Measurements from ENCODE around the gene OR10P1. TPM values are rescaled to one million over a fixed set of nuclear protein-coding genes. Genes with fewer than 3 reads are reported as not detected.

The OR10P1 gene
- total and polyA plus RNA-seq, 12 donors, result not detected

DNA sequence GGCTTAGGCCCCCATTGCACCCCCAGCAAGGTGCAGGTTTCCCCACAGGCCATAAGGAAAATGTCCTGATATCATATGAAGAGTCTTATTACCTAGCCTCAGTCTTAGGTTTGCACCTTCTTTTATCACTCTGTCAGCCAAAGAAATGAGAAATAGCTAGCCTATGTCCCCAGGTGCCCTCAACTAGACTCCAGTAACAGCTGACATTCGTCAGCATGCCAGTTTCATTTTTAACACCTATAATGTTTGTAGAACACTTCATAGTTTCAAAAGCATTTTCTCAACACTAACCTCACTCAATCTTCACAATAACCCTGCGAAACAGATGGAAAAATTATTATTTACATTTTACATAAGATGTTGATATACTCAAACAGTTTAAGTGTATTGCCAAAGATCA lies 24.0 kb upstream of the OR10P1 start:
- Histone ChIP-seq H3K4me1 (replicated peaks in 1 of 2) (no peaks in the 10 kb centered on the region), H3K36me3 (replicated peaks in 1 of 2) (no peaks in the 10 kb centered on the region), H3K4me3 (no peak overlapping the region), H3K27me3 (no peaks in the 10 kb centered on the region), H3K9me3 (replicated peaks in 1 of 3) (peaks cover 0 to 4% (median 0%) of the 10 kb centered on the region in 3 donors), H3K27ac (no peak overlapping the region)
- no peak for DNase-seq
- intact Hi-C loops (cut with DNase I), result loop anchor here in 1 of 2 donors (10.0 kb wide), 1 partner anchor 418 kb away; no protein-coding TSS in a partner anchor
- TF ChIP-seq, protein P1, sequence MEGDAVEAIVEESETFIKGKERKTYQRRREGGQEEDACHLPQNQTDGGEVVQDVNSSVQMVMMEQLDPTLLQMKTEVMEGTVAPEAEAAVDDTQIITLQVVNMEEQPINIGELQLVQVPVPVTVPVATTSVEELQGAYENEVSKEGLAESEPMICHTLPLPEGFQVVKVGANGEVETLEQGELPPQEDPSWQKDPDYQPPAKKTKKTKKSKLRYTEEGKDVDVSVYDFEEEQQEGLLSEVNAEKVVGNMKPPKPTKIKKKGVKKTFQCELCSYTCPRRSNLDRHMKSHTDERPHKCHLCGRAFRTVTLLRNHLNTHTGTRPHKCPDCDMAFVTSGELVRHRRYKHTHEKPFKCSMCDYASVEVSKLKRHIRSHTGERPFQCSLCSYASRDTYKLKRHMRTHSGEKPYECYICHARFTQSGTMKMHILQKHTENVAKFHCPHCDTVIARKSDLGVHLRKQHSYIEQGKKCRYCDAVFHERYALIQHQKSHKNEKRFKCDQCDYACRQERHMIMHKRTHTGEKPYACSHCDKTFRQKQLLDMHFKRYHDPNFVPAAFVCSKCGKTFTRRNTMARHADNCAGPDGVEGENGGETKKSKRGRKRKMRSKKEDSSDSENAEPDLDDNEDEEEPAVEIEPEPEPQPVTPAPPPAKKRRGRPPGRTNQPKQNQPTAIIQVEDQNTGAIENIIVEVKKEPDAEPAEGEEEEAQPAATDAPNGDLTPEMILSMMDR (IDR thresholded peaks at IDR 0.05), result no peak
- no peak for TF ChIP-seq POLR2A (IDR thresholded peaks at IDR 0.05)
- 53 to 72% (median 63%) methylated on average over 2 of the region's 2 CpGs for WGBS, 4 donors

DNA sequence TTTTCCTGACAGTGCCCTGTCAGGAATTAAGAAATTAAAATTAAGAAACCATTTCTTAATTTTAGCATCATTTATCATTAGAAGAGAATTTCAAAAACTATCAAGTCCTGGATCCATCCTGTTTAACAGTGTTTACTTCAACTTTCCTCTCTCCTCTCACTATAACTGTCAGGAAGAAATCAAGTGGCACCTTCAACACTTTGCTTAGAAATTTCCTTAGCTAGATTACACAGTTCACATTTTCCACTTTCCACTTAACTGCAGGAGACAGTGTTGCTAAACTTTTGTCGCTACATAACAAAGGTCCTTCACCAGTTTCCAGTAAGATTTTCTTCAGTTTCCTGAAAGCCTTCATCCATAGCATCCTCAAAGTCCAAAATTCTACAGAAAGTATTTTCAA lies 21.9 kb upstream of the OR10P1 start:
- Histone ChIP-seq H3K27ac (no peak overlapping the region), H3K4me1 (replicated peaks in 1 of 2) (no peaks in the 10 kb centered on the region), H3K27me3 (no peaks in the 10 kb centered on the region), H3K36me3 (replicated peaks in 1 of 2) (no peaks in the 10 kb centered on the region), H3K4me3 (no peak overlapping the region), H3K9me3 (replicated peaks in 1 of 3) (peaks cover 0 to 4% (median 0%) of the 10 kb centered on the region in 3 donors)
- no peak for TF ChIP-seq POLR2A (IDR thresholded peaks at IDR 0.05)
- TF ChIP-seq, protein P1 (IDR thresholded peaks at IDR 0.05), result no peak
- DNase-seq, result no peak
- WGBS, 4 donors, result 93 to 100% (median 94%) methylated on average over 1 of the region's 1 CpG
- intact Hi-C loops (cut with DNase I), result loop anchor here (5.0 to 10.0 kb wide), 2 partner anchors 420 to 422 kb away; no protein-coding TSS in a partner anchor

DNA sequence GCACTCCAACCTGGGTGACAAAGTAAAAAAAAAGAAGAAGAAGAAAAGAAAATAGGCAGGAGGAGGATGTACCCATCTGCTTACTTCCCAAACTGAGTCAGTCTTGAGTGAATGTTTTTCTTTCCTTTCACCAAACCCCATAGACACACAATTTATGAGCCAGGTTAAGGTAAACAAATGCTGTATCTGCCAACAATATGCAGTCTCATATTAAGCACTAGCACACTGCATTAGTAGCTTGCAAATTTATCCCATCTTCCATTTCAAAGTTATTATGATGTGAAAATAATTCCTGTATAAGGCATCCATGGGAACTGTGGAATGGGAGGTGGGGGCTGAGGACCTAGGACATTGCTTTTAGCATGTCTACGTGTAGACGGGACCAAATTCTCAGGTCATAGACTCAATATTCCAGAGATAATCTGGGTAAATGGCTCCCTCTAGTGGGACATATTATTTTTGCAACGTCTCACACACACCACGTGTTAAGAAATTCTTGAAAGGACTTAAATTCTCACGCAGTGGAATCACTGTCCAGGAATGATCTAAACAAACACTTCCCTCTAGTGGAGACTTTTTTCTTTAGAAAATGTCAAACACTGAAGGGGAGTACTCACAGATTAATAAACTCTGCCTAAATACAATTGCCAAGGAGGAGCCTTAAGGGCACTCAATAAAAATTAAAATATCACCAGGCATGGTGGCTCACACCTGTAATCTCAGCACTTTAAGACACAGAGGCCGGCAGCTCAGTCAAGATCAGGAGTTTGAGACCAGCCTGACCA lies 17.1 kb upstream of the OR10P1 start:
- peak; percentile 24 to 70 (median 61) for DNase-seq
- Histone ChIP-seq H3K4me3 (no peak overlapping the region), H3K27me3 (no peaks in the 10 kb centered on the region), H3K4me1 (replicated peaks in 1 of 2) (no peaks in the 10 kb centered on the region), H3K27ac (no peak overlapping the region), H3K9me3 (replicated peaks in 1 of 3) (peaks cover 0 to 4% (median 0%) of the 10 kb centered on the region in 3 donors), H3K36me3 (replicated peaks in 1 of 2) (no peaks in the 10 kb centered on the region)
- TF ChIP-seq POLR2A (IDR thresholded peaks at IDR 0.05), result no peak
- TF ChIP-seq, protein P1 (IDR thresholded peaks at IDR 0.05), result peak; percentile 79 to 94 (median 92)
- WGBS, 4 donors, result 2 to 6% (median 4%) methylated on average over 6 of the region's 6 CpGs
- intact Hi-C loops (cut with DNase I), result loop anchor here (5.0 to 10.0 kb wide), 2 partner anchors 425 to 427 kb away; no protein-coding TSS in a partner anchor

DNA sequence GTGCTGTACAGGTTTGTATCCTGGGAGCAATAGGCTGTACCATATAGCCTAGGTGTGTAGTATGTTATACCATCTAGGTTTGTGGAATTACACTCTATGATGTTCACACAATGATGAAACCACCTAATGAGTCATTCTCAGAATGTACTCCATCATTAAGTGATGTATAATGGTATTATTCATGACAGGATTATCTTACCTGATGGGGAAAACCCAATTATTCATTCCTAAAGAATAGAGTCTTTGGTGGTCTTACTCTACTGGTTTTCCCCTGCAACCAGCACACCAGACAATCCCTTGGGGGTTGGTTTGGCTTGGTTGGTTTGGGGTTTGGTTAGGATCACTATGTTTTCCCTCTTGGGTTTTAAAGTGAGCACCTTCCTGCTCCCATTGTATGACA lies 12.6 kb upstream of the OR10P1 start:
- Histone ChIP-seq H3K9me3 (replicated peaks in 1 of 3) (no peaks in the 10 kb centered on the region), H3K4me1 (replicated peaks in 1 of 2) (no peaks in the 10 kb centered on the region), H3K36me3 (replicated peaks in 1 of 2) (no peaks in the 10 kb centered on the region), H3K27me3 (peaks cover 3% of the 10 kb centered on the region), H3K4me3 (no peak overlapping the region), H3K27ac (no peak overlapping the region)
- intact Hi-C loops (cut with DNase I), result no loop called here
- no peak for DNase-seq
- TF ChIP-seq POLR2A (IDR thresholded peaks at IDR 0.05), result no peak
- TF ChIP-seq, protein P1 (IDR thresholded peaks at IDR 0.05), result no peak

Data from adrenal gland (tissue), 12 donors.